Naive B cell (primary cell): ENCODE results near the gene ATN1. TPM values are rescaled to one million over a fixed set of nuclear protein-coding genes. Genes with fewer than 3 reads are reported as not detected.

Experiments used
- ATAC-seq, 2 donors: fragments of 150-1000 bp; cut with Tn5 transposase; 2 replicates each; pipeline ENCODE4 v1.10.0; 2021; ENCODE audit warnings: low read depth in 2 of 2, mild to moderate bottlenecking in 2 of 2, moderate library complexity in 2 of 2
- DNase-seq: peaks from one replicate; pipeline ENCODE4 v3.0.0; 2022
- H3K27ac Mint-ChIP-seq, 6 donors: one replicate each; pipeline ENCODE4 v1.8.0; 2020 to 2022; ENCODE audit warnings: mild to moderate bottlenecking in 6 of 6, mixed read lengths in 6 of 6, moderate library complexity in 5 of 6, inconsistent platforms in 2 of 6
- H3K27me3 Mint-ChIP-seq, 3 donors: one replicate each; pipeline ENCODE4 v1.8.0; 2021 to 2022; ENCODE audit warnings: mixed read lengths in 3 of 3, mild to moderate bottlenecking in 1 of 3
- H3K36me3 Mint-ChIP-seq, 2 donors: one replicate each; pipeline ENCODE4 v1.8.0; 2020 to 2022; ENCODE audit warnings: mixed read lengths in 2 of 2, inconsistent platforms in 1 of 2, mild to moderate bottlenecking in 1 of 2
- H3K4me1 Mint-ChIP-seq, 3 donors: one replicate each; pipeline ENCODE4 v1.8.0; 2020 to 2022; ENCODE audit warnings: mixed read lengths in 3 of 3, inconsistent platforms in 1 of 3, mild to moderate bottlenecking in 1 of 3, moderate library complexity in 1 of 3
- H3K4me3 Mint-ChIP-seq, 8 donors: one replicate each; pipeline ENCODE4 v1.8.0; 2020 to 2022; ENCODE audit warnings: mild to moderate bottlenecking in 8 of 8, mixed read lengths in 8 of 8, moderate library complexity in 8 of 8, inconsistent platforms in 2 of 8
- H3K9me3 Mint-ChIP-seq, 7 donors: one replicate each; pipeline ENCODE4 v1.8.0; 2020 to 2022; ENCODE audit warnings: mixed read lengths in 7 of 7, mild to moderate bottlenecking in 5 of 7, inconsistent platforms in 2 of 7, moderate library complexity in 1 of 7
- polyA plus RNA-seq, 6 donors: library from polyadenylated mRNA; unstranded; fragments of 300-500 nt; fragmentation: Illumina TruSeq; gene quantifications; one replicate each; pipeline ENCODE4 v1.2.3, GENCODE V29; 2021; ENCODE audit warnings: low read depth in 6 of 6

Gene ATN1
- polyA plus RNA-seq, 6 donors from 2014 or later: 0.57 to 2.2 (median 1.1) TPM; not detected in 1

GRCh38 chr12:6962285-6963015 lies 34.7 kb downstream of the ATN1 start:
- Mint-ChIP-seq H3K4me3 (peak overlapping the region; percentile 49 to 98 (median 95)), H3K27me3 (no peaks in the 10 kb centered on the region), H3K9me3 (no peaks in the 10 kb centered on the region), H3K27ac (peak overlapping the region; percentile 94 to 99 (median 98)), H3K4me1 (peaks cover 58 to 74% (median 73%) of the 10 kb centered on the region in 3 donors), H3K36me3 (peaks cover 25 to 34% of the 10 kb centered on the region in 2 donors)
- no peak for DNase-seq
- ATAC-seq: no peak

GRCh38 chr12:6963016-6963731 lies 35.4 kb downstream of the ATN1 start:
- peaks cover 57 to 71% (median 66%) of the 10 kb centered on the region in 3 donors for H3K4me1 Mint-ChIP-seq
- no peaks in the 10 kb centered on the region for H3K9me3 Mint-ChIP-seq
- no peak for ATAC-seq
- H3K27me3 Mint-ChIP-seq: no peaks in the 10 kb centered on the region
- peak overlapping the region in 1 of 8 donors; percentile 56 for H3K4me3 Mint-ChIP-seq
- no peak for DNase-seq
- peaks cover 23 to 33% of the 10 kb centered on the region in 2 donors for H3K36me3 Mint-ChIP-seq
- H3K27ac Mint-ChIP-seq: peak overlapping the region in 4 of 6 donors; percentile 38 to 99 (median 96)

GRCh38 chr12:6963791-6964413 lies 36.1 kb downstream of the ATN1 start:
- peak overlapping the region in 4 of 6 donors; percentile 78 to 96 (median 89) for H3K27ac Mint-ChIP-seq

GRCh38 chr12:6964605-6965025 lies 36.9 kb downstream of the ATN1 start:
- H3K4me3 Mint-ChIP-seq: peak overlapping the region in 4 of 8 donors; percentile 25 to 80 (median 53)
- peaks cover 9 to 18% of the 10 kb centered on the region in 2 donors for H3K36me3 Mint-ChIP-seq

More at GRCh38 chr12:6963791-6964413, 36.1 kb downstream of the ATN1 start:
- peak overlapping the region in 1 of 8 donors; percentile 8 for H3K4me3 Mint-ChIP-seq
- H3K36me3 Mint-ChIP-seq: peaks cover 16 to 25% of the 10 kb centered on the region in 2 donors
- no peak for ATAC-seq
- H3K9me3 Mint-ChIP-seq: no peaks in the 10 kb centered on the region
- peaks cover 53 to 68% (median 65%) of the 10 kb centered on the region in 3 donors for H3K4me1 Mint-ChIP-seq
- H3K27me3 Mint-ChIP-seq: no peaks in the 10 kb centered on the region
- DNase-seq: no peak

GRCh38 chr12:6965026-6965661 lies 37.4 kb downstream of the ATN1 start:
- Mint-ChIP-seq H3K4me1 (peaks cover 54 to 66% (median 59%) of the 10 kb centered on the region in 3 donors), H3K9me3 (no peaks in the 10 kb centered on the region), H3K27ac (peak overlapping the region; percentile 24 to 96 (median 86)), H3K36me3 (peaks cover 9 to 17% of the 10 kb centered on the region in 2 donors), H3K27me3 (no peaks in the 10 kb centered on the region), H3K4me3 (peak overlapping the region in 4 of 8 donors; percentile 25 to 80 (median 53))
- DNase-seq (peak; percentile 84), ATAC-seq (peak; percentile 77 to 78)

More at GRCh38 chr12:6964605-6965025, 36.9 kb downstream of the ATN1 start:
- Mint-ChIP-seq H3K9me3 (no peaks in the 10 kb centered on the region), H3K4me1 (peaks cover 51 to 68% (median 64%) of the 10 kb centered on the region in 3 donors), H3K27me3 (no peaks in the 10 kb centered on the region), H3K27ac (peak overlapping the region in 5 of 6 donors; percentile 78 to 96 (median 93))
- DNase-seq: no peak
- ATAC-seq: peak in 1 of 2 donors; percentile 7

GRCh38 chr12:6965714-6966113 lies 38.0 kb downstream of the ATN1 start:
- Mint-ChIP-seq H3K4me1 (peaks cover 51 to 62% (median 55%) of the 10 kb centered on the region in 3 donors), H3K36me3 (peaks cover 10 to 15% of the 10 kb centered on the region in 2 donors), H3K9me3 (no peaks in the 10 kb centered on the region), H3K27ac (peak overlapping the region in 4 of 6 donors; percentile 38 to 95 (median 64)), H3K4me3 (peak overlapping the region in 2 of 8 donors; percentile 41 to 80), H3K27me3 (no peaks in the 10 kb centered on the region)
- no peak for DNase-seq
- ATAC-seq: no peak

- ATAC-seq (no peak), DNase-seq (no peak)
- Mint-ChIP-seq H3K4me1 (peaks cover 47 to 61% (median 53%) of the 10 kb centered on the region in 3 donors), H3K36me3 (peaks cover 10 to 13% of the 10 kb centered on the region in 2 donors), H3K4me3 (peak overlapping the region in 2 of 8 donors; percentile 47 to 62), H3K9me3 (no peaks in the 10 kb centered on the region), H3K27ac (no peak overlapping the region), H3K27me3 (no peaks in the 10 kb centered on the region)
Measured at GRCh38 chr12:6966351-6966750, 38.6 kb downstream of the ATN1 start.

GRCh38 chr12:6967651-6968100 lies 39.9 kb downstream of the ATN1 start:
- Mint-ChIP-seq H3K27ac (peak overlapping the region in 1 of 6 donors; percentile 57), H3K9me3 (no peaks in the 10 kb centered on the region), H3K4me1 (peaks cover 46 to 64% (median 53%) of the 10 kb centered on the region in 3 donors), H3K36me3 (peaks cover 7 to 11% of the 10 kb centered on the region in 2 donors), H3K27me3 (no peaks in the 10 kb centered on the region), H3K4me3 (peak overlapping the region in 2 of 8 donors; percentile 25 to 40)
- DNase-seq (no peak), ATAC-seq (no peak)

GRCh38 chr12:6968426-6968825 lies 40.7 kb downstream of the ATN1 start:
- ATAC-seq: no peak
- H3K4me3 Mint-ChIP-seq: peak overlapping the region in 6 of 8 donors; percentile 32 to 99 (median 80)
- H3K27ac Mint-ChIP-seq: peak overlapping the region in 1 of 6 donors; percentile 47
- no peaks in the 10 kb centered on the region for H3K9me3 Mint-ChIP-seq
- H3K36me3 Mint-ChIP-seq: peaks cover 7 to 11% of the 10 kb centered on the region in 2 donors
- H3K4me1 Mint-ChIP-seq: peaks cover 49 to 67% (median 53%) of the 10 kb centered on the region in 3 donors
- no peak for DNase-seq
- H3K27me3 Mint-ChIP-seq: no peaks in the 10 kb centered on the region

GRCh38 chr12:6970096-6970527 lies 42.4 kb downstream of the ATN1 start:
- peaks cover 40 to 59% (median 47%) of the 10 kb centered on the region in 3 donors for H3K4me1 Mint-ChIP-seq
- H3K36me3 Mint-ChIP-seq: peaks cover 7 to 11% of the 10 kb centered on the region in 2 donors
- DNase-seq: no peak
- peak overlapping the region; percentile 66 to 100 (median 100) for H3K27ac Mint-ChIP-seq
- H3K4me3 Mint-ChIP-seq: peak overlapping the region; percentile 94 to 100 (median 100)
- no peaks in the 10 kb centered on the region for H3K27me3 Mint-ChIP-seq
- H3K9me3 Mint-ChIP-seq: no peaks in the 10 kb centered on the region
- ATAC-seq: no peak

GRCh38 chr12:6974180-6974579 lies 46.4 kb downstream of the ATN1 start:
- Mint-ChIP-seq H3K27me3 (no peaks in the 10 kb centered on the region), H3K4me1 (peaks cover 31 to 44% (median 38%) of the 10 kb centered on the region in 3 donors), H3K36me3 (peaks cover 10 to 15% of the 10 kb centered on the region in 2 donors), H3K9me3 (no peaks in the 10 kb centered on the region), H3K4me3 (peak overlapping the region in 1 of 8 donors; percentile 94), H3K27ac (peak overlapping the region in 1 of 6 donors; percentile 28)
- DNase-seq: no peak
- no peak for ATAC-seq

GRCh38 chr12:6975297-6976032 lies 47.7 kb downstream of the ATN1 start:
- ATAC-seq (no peak), DNase-seq (no peak)
- peaks cover 10 to 17% of the 10 kb centered on the region in 2 donors for H3K36me3 Mint-ChIP-seq
- H3K4me1 Mint-ChIP-seq: peaks cover 26 to 37% (median 34%) of the 10 kb centered on the region in 3 donors
- H3K9me3 Mint-ChIP-seq: no peaks in the 10 kb centered on the region
- peak overlapping the region in 1 of 8 donors; percentile 44 for H3K4me3 Mint-ChIP-seq
- H3K27me3 Mint-ChIP-seq: no peaks in the 10 kb centered on the region
- H3K27ac Mint-ChIP-seq: no peak overlapping the region
